GM12878 (cell line): ENCODE results near the gene DEFB123.

ENCODE experiments used
- CHD2 ChIP-seq: IDR thresholded peaks from 2 replicates; pipeline ENCODE4 v1.6.1; 2011; ENCODE audit warnings: low read depth, low read length, improper control_type of control experiment, borderline replicate concordance
- CTCF ChIP-seq, 3 experiments: IDR thresholded peaks in 2 of 3; conservative IDR thresholded peaks in 1 of 3; 2 replicates each; pipeline ENCODE4 v1.5.1; 2011; ENCODE audit warnings: low read depth in 3 of 3, low read length in 3 of 3, mild to moderate bottlenecking in 3 of 3, control low read depth in 2 of 3, moderate library complexity in 2 of 3, inconsistent platforms in 1 of 3, mixed read lengths in 1 of 3; ENCODE audit not compliant: control insufficient read depth in 2 of 3, insufficient read depth in 1 of 3; ENCODE audit errors: extremely low read depth in 1 of 3
- RFX5 ChIP-seq: IDR thresholded peaks from 2 replicates; pipeline ENCODE4 v1.6.1; 2011; ENCODE audit warnings: low read depth, low read length, improper control_type of control experiment
- YY1 ChIP-seq: IDR thresholded peaks from 2 replicates; pipeline ENCODE4 v1.6.1; 2011; ENCODE audit warnings: low read depth, mild to moderate bottlenecking, low read length
- ZBTB11 ChIP-seq: fragments of 450-650 bp; formaldehyde crosslinking; IDR thresholded peaks from 2 replicates; pipeline ENCODE4 v1.5.0; 2022; ENCODE audit warnings: mild to moderate bottlenecking, missing genetic modification characterization
- ZBTB33 ChIP-seq: fragments of 450-650 bp; IDR thresholded peaks from 2 replicates; pipeline ENCODE4 v1.6.1; 2017; ENCODE audit warnings: mild to moderate bottlenecking

- no peak for TF ChIP-seq ZBTB11
- TF ChIP-seq CTCF (IDR thresholded peaks at IDR 0.05 in 2 of 3, conservative IDR thresholded peaks at IDR 0.05 in 1 of 3; ENCODE audit: control insufficient read depth in 2 of 3, extremely low read depth in 1 of 3, insufficient read depth in 1 of 3, low read depth in 3 of 3, low read length in 3 of 3): no peak
- TF ChIP-seq CHD2: no peak
- no peak for TF ChIP-seq RFX5
- TF ChIP-seq ZBTB33: no peak
- TF ChIP-seq YY1: no peak
Observed at GRCh38 chr20:31394900-31395299, 45.5 kb upstream of the DEFB123 start.
